CD4-positive, alpha-beta T cell (primary cell): Measurements from ENCODE around the gene SLC44A5. TPM values are rescaled to one million over a fixed set of nuclear protein-coding genes. Genes with fewer than 3 reads are reported as not detected.

Source experiments
- ATAC-seq: fragments of 200-7000 bp; cut with Tn5 transposase; one replicate; pipeline ENCODE4 v1.10.0; 2022; ENCODE audit warnings: mild to moderate bottlenecking; ENCODE audit not compliant: poor library complexity
- CTCF ChIA-PET: fragments of 350-600 bp; sonication (Branson Sonifier 250); formaldehyde crosslinking; loops from one replicate; lab custom pipeline; 2021; ENCODE audit warnings: antibody characterized with exemption, inconsistent platforms; lab: Charles Lee
- POLR2A ChIA-PET: fragments of 350-600 bp; sonication (Branson Sonifier 250); formaldehyde crosslinking; loops from one replicate; lab custom pipeline; 2021; ENCODE audit warnings: antibody characterized with exemption, inconsistent platforms; lab: Charles Lee
- DNase-seq, 14 experiments: peaks; one replicate each; pipeline ENCODE4 v3.0.0-alpha.2; 2013 to 2020; ENCODE audit warnings: mixed read lengths in 2 of 14
- H3K27ac ChIP-seq, 2 donors: one replicate each; pipeline versions ENCODE4 v1.5.1 to v1.7.0; 2013; ENCODE audit warnings: low read length in 2 of 2, low read depth in 1 of 2, mild to moderate bottlenecking in 1 of 2
- H3K27me3 ChIP-seq, 2 experiments: 1 replicate in 1 of 2; 2 replicates in 1 of 2; pipeline versions ENCODE4 v1.6.1 to v1.7.0; 2013; ENCODE audit warnings: low read length in 2 of 2, control low read depth in 1 of 2, mild to moderate bottlenecking in 1 of 2, moderate library complexity in 1 of 2; ENCODE audit not compliant: insufficient read depth in 2 of 2, control insufficient read depth in 1 of 2
- H3K36me3 ChIP-seq: one replicate; pipeline ENCODE4 v1.6.1; 2013; ENCODE audit warnings: low read length, control low read depth; ENCODE audit not compliant: insufficient read depth
- H3K4me1 ChIP-seq: one replicate; pipeline ENCODE4 v1.6.1; 2013; ENCODE audit warnings: low read length, control low read depth; ENCODE audit not compliant: insufficient read depth
- H3K4me3 ChIP-seq: one replicate; pipeline ENCODE4 v1.5.1; 2013; ENCODE audit warnings: mild to moderate bottlenecking, low read length, moderate library complexity
- H3K9me3 ChIP-seq, 2 experiments: 1 replicate in 1 of 2; 2 replicates in 1 of 2; pipeline versions ENCODE4 v1.6.1 to v1.7.0; 2013; ENCODE audit warnings: low read length in 2 of 2, mild to moderate bottlenecking in 2 of 2, control low read depth in 1 of 2, moderate library complexity in 1 of 2; ENCODE audit not compliant: control insufficient read depth in 1 of 2, insufficient read depth in 1 of 2
- H3K27ac Mint-ChIP-seq: one replicate; pipeline ENCODE4 v1.8.0; 2020; ENCODE audit warnings: mixed read lengths
- H3K27me3 Mint-ChIP-seq: one replicate; pipeline ENCODE4 v1.8.0; 2021; ENCODE audit warnings: mixed read lengths
- H3K36me3 Mint-ChIP-seq: one replicate; pipeline ENCODE4 v1.8.0; 2021; ENCODE audit warnings: low read depth, mixed read lengths
- H3K4me1 Mint-ChIP-seq: one replicate; pipeline ENCODE4 v1.8.0; 2021; ENCODE audit warnings: low read depth, mixed read lengths
- H3K4me3 Mint-ChIP-seq: one replicate; pipeline ENCODE4 v1.8.0; 2020; ENCODE audit warnings: mild to moderate bottlenecking, mixed read lengths
- H3K9me3 Mint-ChIP-seq: one replicate; pipeline ENCODE4 v1.8.0; 2020; ENCODE audit warnings: mixed read lengths
- intact Hi-C, 2 experiments: fragments of 100-400 bp; cut with DNase I in 1 of 2; cut with micrococcal nuclease in 1 of 2; formaldehyde crosslinking; loops; one replicate each; pipeline versions ENCODE4 v1.15.1 to v1.9.0; 2023 to 2025; cut with DNase I, micrococcal nuclease
- total RNA-seq, 174 experiments: library from RNA in 2 of 174; stranded (reverse) in 2 of 174; gene quantifications; one replicate each; pipeline ENCODE4 v1.2.3 and lab custom pipeline; 2021 to 2026
- TF ChIP-seq, protein P1 (sequence below): fragments of 200-600 bp; IDR thresholded peaks from one replicate; pipeline ENCODE4 v1.8.0; 2022; ENCODE audit warnings: antibody characterized with exemption, mild to moderate bottlenecking

The SLC44A5 gene
- total RNA-seq, 2 experiments from 2014 or later = not detected

DNA sequence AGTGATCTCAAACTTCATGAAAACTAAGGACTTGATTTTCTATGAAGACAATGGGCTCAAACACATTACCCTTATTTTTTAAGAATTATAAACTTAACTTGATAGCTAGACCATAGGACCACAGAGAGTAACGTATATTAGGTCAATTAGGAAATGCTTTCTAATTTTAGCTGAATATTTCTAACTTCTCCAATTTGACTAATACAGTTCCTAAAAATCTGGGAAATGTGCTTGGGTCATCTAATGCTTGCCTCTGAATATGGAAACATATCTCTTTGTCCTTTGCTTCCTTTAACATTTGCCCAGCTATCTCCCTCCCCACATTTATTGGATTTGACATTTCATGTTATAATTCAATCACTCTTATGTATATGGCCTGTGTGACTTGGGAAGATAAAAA is 335.3 kb downstream of the SLC44A5 start:
- H3K27me3 ChIP-seq = no peaks in the 10 kb centered on the region
- no peak for ATAC-seq
- H3K36me3 ChIP-seq = no peaks in the 10 kb centered on the region
- H3K4me3 Mint-ChIP-seq = no peak overlapping the region
- H3K4me1 ChIP-seq = no peaks in the 10 kb centered on the region
- H3K9me3 ChIP-seq = no peaks in the 10 kb centered on the region
- H3K9me3 Mint-ChIP-seq = peaks cover 3% of the 10 kb centered on the region
- no peak overlapping the region for H3K27ac ChIP-seq
- H3K27me3 Mint-ChIP-seq = no peaks in the 10 kb centered on the region
- TF ChIP-seq, protein P1, sequence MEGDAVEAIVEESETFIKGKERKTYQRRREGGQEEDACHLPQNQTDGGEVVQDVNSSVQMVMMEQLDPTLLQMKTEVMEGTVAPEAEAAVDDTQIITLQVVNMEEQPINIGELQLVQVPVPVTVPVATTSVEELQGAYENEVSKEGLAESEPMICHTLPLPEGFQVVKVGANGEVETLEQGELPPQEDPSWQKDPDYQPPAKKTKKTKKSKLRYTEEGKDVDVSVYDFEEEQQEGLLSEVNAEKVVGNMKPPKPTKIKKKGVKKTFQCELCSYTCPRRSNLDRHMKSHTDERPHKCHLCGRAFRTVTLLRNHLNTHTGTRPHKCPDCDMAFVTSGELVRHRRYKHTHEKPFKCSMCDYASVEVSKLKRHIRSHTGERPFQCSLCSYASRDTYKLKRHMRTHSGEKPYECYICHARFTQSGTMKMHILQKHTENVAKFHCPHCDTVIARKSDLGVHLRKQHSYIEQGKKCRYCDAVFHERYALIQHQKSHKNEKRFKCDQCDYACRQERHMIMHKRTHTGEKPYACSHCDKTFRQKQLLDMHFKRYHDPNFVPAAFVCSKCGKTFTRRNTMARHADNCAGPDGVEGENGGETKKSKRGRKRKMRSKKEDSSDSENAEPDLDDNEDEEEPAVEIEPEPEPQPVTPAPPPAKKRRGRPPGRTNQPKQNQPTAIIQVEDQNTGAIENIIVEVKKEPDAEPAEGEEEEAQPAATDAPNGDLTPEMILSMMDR = no peak
- no peak overlapping the region for H3K4me3 ChIP-seq
- H3K27ac Mint-ChIP-seq = no peak overlapping the region
- DNase-seq = no peak
- no peaks in the 10 kb centered on the region for H3K4me1 Mint-ChIP-seq
- ChIA-PET POLR2A (no interaction called here), CTCF (no interaction called here)
- intact Hi-C loops = no loop called here
- no peaks in the 10 kb centered on the region for H3K36me3 Mint-ChIP-seq

DNA sequence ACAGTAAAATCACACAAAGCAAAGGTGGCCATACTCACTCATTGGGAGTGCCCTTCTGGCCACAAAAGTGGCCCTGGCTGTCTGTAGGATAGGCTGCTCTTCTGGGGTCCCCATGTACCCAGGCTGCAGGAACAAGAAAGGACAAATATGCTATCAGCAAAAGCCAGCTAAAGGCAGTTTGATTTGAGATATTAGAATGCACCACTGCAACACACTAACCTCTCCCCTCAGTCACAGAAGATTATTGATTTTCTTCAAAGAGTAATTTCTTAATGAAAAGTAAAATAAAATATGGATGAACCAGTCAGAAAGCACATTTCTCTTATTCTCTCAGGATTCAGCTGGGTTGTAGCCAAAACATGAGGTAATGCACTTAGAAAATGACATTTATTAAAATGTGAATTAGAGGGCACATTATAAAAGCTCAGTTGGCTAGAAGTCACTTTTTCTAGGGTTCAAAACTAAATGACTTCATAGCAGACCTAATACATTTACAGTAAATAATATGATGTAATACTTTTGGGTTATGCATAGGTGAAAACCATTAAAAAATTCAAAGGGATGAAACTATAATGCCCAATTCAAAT is 335.9 kb downstream of the SLC44A5 start:
- ChIA-PET CTCF (no interaction called here), POLR2A (no interaction called here)
- no peaks in the 10 kb centered on the region for H3K4me1 ChIP-seq
- DNase-seq = no peak
- TF ChIP-seq, protein P1 = no peak
- no peak overlapping the region for H3K27ac ChIP-seq
- ATAC-seq = no peak
- no peaks in the 10 kb centered on the region for H3K9me3 ChIP-seq
- no peaks in the 10 kb centered on the region for H3K36me3 ChIP-seq
- Mint-ChIP-seq H3K27me3 (no peaks in the 10 kb centered on the region), H3K36me3 (no peaks in the 10 kb centered on the region), H3K27ac (no peak overlapping the region), H3K9me3 (peaks cover 3% of the 10 kb centered on the region), H3K4me3 (no peak overlapping the region), H3K4me1 (no peaks in the 10 kb centered on the region)
- H3K4me3 ChIP-seq = no peak overlapping the region
- H3K27me3 ChIP-seq = no peaks in the 10 kb centered on the region
- intact Hi-C loops = no loop called here

DNA sequence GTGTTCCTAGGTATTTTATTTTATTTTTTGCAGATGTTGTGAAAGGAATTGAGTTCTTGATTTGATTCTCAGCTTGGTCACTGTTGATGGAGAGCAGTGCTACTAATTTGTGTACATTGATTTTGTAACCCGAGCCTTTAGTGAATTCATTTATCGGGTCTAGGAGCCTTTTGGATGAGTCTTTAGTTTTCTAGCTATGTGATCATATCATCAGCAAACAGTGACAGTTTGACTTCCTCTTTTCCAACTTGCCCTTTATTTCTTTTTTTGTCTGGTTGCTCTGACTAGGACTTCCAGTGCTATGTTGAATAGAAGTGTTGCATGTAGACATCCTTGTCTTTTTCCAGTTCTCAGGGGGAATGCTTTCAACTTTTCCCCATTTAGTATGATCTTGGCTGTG is 337.8 kb downstream of the SLC44A5 start:
- no peaks in the 10 kb centered on the region for H3K4me1 ChIP-seq
- Mint-ChIP-seq H3K4me3 (no peak overlapping the region), H3K36me3 (no peaks in the 10 kb centered on the region), H3K4me1 (no peaks in the 10 kb centered on the region), H3K27ac (no peak overlapping the region), H3K9me3 (peaks cover 3% of the 10 kb centered on the region), H3K27me3 (no peaks in the 10 kb centered on the region)
- H3K36me3 ChIP-seq = no peaks in the 10 kb centered on the region
- no peak for ATAC-seq
- H3K4me3 ChIP-seq = no peak overlapping the region
- CTCF ChIA-PET = no interaction called here
- no peaks in the 10 kb centered on the region for H3K9me3 ChIP-seq
- no peaks in the 10 kb centered on the region for H3K27me3 ChIP-seq
- no peak overlapping the region for H3K27ac ChIP-seq
- DNase-seq = no peak
- POLR2A ChIA-PET = no interaction called here
- TF ChIP-seq, protein P1 = no peak
- intact Hi-C loops = no loop called here
